ENCODE data around the gene GPC6.
"Not testable (repeated sequence)": the region's sequence is repeated elsewhere in the genome, so short reads cannot be mapped to it uniquely, and the experiment has no call there.

Gene GPC6

GRCh38 chr13:94291631-94292322, 1065.2 kb downstream of the GPC6 start:
- no peak for DNase-seq

- DNase-seq = no peak
Observed at GRCh38 chr13:94292323-94292640, 1065.7 kb downstream of the GPC6 start.

- no peak for DNase-seq
Observed at GRCh38 chr13:94296471-94296870, 1069.9 kb downstream of the GPC6 start.

- no peak for DNase-seq
Observed at GRCh38 chr13:94298346-94298745, 1071.7 kb downstream of the GPC6 start.

GRCh38 chr13:94300401-94300800, 1073.8 kb downstream of the GPC6 start:
- DNase-seq = no peak

- DNase-seq = no peak
Observed at GRCh38 chr13:94301487-94301886, 1074.9 kb downstream of the GPC6 start.

GRCh38 chr13:94302847-94303565, 1076.4 kb downstream of the GPC6 start:
- not testable (repeated sequence) for DNase-seq

GRCh38 chr13:94303644-94304174, 1077.1 kb downstream of the GPC6 start:
- no peak for DNase-seq

- no peak for DNase-seq
Observed at GRCh38 chr13:94305033-94305432, 1078.4 kb downstream of the GPC6 start.

GRCh38 chr13:94305463-94305862, 1078.9 kb downstream of the GPC6 start:
- no peak for DNase-seq

GRCh38 chr13:94305934-94306333, 1079.3 kb downstream of the GPC6 start:
- no peak for DNase-seq

- DNase-seq = no peak
Observed at GRCh38 chr13:94308832-94309231, 1082.2 kb downstream of the GPC6 start.

- no peak for DNase-seq
Observed at GRCh38 chr13:94309576-94309975, 1083.0 kb downstream of the GPC6 start.

- DNase-seq = no peak
Observed at GRCh38 chr13:94309997-94310855, 1083.6 kb downstream of the GPC6 start.

- DNase-seq = no peak
Observed at GRCh38 chr13:94311893-94312292, 1085.3 kb downstream of the GPC6 start.

GRCh38 chr13:94312511-94313216, 1086.1 kb downstream of the GPC6 start:
- no peak for DNase-seq

GRCh38 chr13:94313321-94313910, 1086.8 kb downstream of the GPC6 start:
- DNase-seq = no peak

- DNase-seq = no peak
Observed at GRCh38 chr13:94313926-94314325, 1087.3 kb downstream of the GPC6 start.

GRCh38 chr13:94315188-94315587, 1088.6 kb downstream of the GPC6 start:
- DNase-seq = no peak

GRCh38 chr13:94317063-94317491, 1090.5 kb downstream of the GPC6 start:
- DNase-seq = no peak

GRCh38 chr13:94318418-94318817, 1091.8 kb downstream of the GPC6 start:
- no peak for DNase-seq

- DNase-seq = no peak
Observed at GRCh38 chr13:94319501-94319900, 1092.9 kb downstream of the GPC6 start.
